Endometrial microvascular endothelial cells (primary cell): ENCODE data around the gene FSTL4. TPM values are rescaled to one million over a fixed set of nuclear protein-coding genes. Genes with fewer than 3 reads are reported as not detected.
"Not testable (repeated sequence)": the region's sequence is repeated elsewhere in the genome, so short reads cannot be mapped to it uniquely, and the experiment has no call there.

Source experiments
- in situ Hi-C: cut with HindIII; loops from 2 replicates; pipeline ENCODE4 v1.10.0; 2017; ENCODE audit warnings: low sequenced_read_pairs, low pct_unique_long_range_greater_than_20kb; ENCODE audit errors: inconsistent ontology term
- total RNA-seq: library from RNA; depleted of rRNA; stranded (reverse); fragments of >200 nt; gene quantifications from one replicate; pipeline ENCODE4 v1.2.3, GENCODE V29; 2015; ENCODE audit errors: inconsistent ontology term

The FSTL4 gene
- total RNA-seq, 1 donor from 2014 or later, result not detected

- in situ Hi-C loops, result no loop called here
Observed at GRCh38 chr5:133222979-133223378, 389.4 kb downstream of the FSTL4 start.

GRCh38 chr5:133222521-133222920 is 389.8 kb downstream of the FSTL4 start:
- in situ Hi-C loops, result no loop called here

- in situ Hi-C loops, result no loop called here
Observed at GRCh38 chr5:133222040-133222439, 390.3 kb downstream of the FSTL4 start.

- in situ Hi-C loops, result no loop called here
Observed at GRCh38 chr5:133220851-133221674, 391.3 kb downstream of the FSTL4 start.

- in situ Hi-C loops, result no loop called here
Observed at GRCh38 chr5:133219296-133219695, 393.0 kb downstream of the FSTL4 start.

GRCh38 chr5:133216138-133216537 is 396.2 kb downstream of the FSTL4 start:
- in situ Hi-C loops, result not testable (repeated sequence)

- in situ Hi-C loops, result no loop called here
Observed at GRCh38 chr5:133214153-133214820, 398.1 kb downstream of the FSTL4 start.

GRCh38 chr5:133205649-133206048 is 406.7 kb downstream of the FSTL4 start:
- in situ Hi-C loops, result no loop called here

- in situ Hi-C loops, result no loop called here
Observed at GRCh38 chr5:133205204-133205603, 407.1 kb downstream of the FSTL4 start.

- in situ Hi-C loops, result no loop called here
Observed at GRCh38 chr5:133203317-133204305, 408.7 kb downstream of the FSTL4 start.

- in situ Hi-C loops, result no loop called here
Observed at GRCh38 chr5:133202066-133202665, 410.2 kb downstream of the FSTL4 start.

- in situ Hi-C loops, result no loop called here
Observed at GRCh38 chr5:133201310-133201709, 411.0 kb downstream of the FSTL4 start.

GRCh38 chr5:133200256-133200655 is 412.1 kb downstream of the FSTL4 start:
- in situ Hi-C loops, result no loop called here

- in situ Hi-C loops, result no loop called here
Observed at GRCh38 chr5:133199417-133200178, 412.7 kb downstream of the FSTL4 start.

- in situ Hi-C loops, result no loop called here
Observed at GRCh38 chr5:133198511-133198910, 413.8 kb downstream of the FSTL4 start.

- in situ Hi-C loops, result no loop called here
Observed at GRCh38 chr5:133196441-133197085, 415.8 kb downstream of the FSTL4 start.

- in situ Hi-C loops, result no loop called here
Observed at GRCh38 chr5:133195250-133195649, 417.1 kb downstream of the FSTL4 start.

GRCh38 chr5:133193794-133194193 is 418.5 kb downstream of the FSTL4 start:
- in situ Hi-C loops, result no loop called here
